B cell (primary cell): ENCODE data around the gene PHRF1. TPM values are rescaled to one million over a fixed set of nuclear protein-coding genes. Genes with fewer than 3 reads are reported as not detected.

ENCODE experiments used
- ATAC-seq: fragments of 200-7000 bp; cut with Tn5 transposase; one replicate; pipeline ENCODE4 v1.10.0; 2021; ENCODE audit warnings: low read depth, mild to moderate bottlenecking, moderate number of reproducible peaks, moderate library complexity
- CTCF ChIA-PET: fragments of 350-600 bp; sonication (Branson Sonifier 250); formaldehyde crosslinking; loops from one replicate; lab custom pipeline; 2021; ENCODE audit warnings: antibody characterized with exemption, inconsistent platforms; lab: Charles Lee
- POLR2A ChIA-PET: fragments of 350-600 bp; sonication (Branson Sonifier 250); formaldehyde crosslinking; loops from one replicate; lab custom pipeline; 2021; ENCODE audit warnings: antibody characterized with exemption; lab: Charles Lee
- DNase-seq: peaks from one replicate; pipeline ENCODE4 v3.0.0; 2013
- H2AFZ ChIP-seq: 2 replicates; pipeline ENCODE4 v1.6.1; 2012; ENCODE audit warnings: mild to moderate bottlenecking, low read depth, low read length; ENCODE audit not compliant: insufficient read depth, poor library complexity, severe bottlenecking
- H3K27ac ChIP-seq, 2 donors: 1 replicate in 1 of 2; 2 replicates in 1 of 2; pipeline ENCODE4 v1.5.1; 2012 to 2013; ENCODE audit warnings: low read length in 2 of 2, mild to moderate bottlenecking in 2 of 2, moderate library complexity in 1 of 2
- H3K27me3 ChIP-seq, 4 experiments: fragments of 200-600 bp in 1 of 4; sonication (generic) in 1 of 4; replicated peaks in 1 of 4; 1 replicate in 2 of 4; 2 replicates in 2 of 4; pipeline versions ENCODE4 v1.6.1 to v1.7.0; 2013 to 2016; ENCODE audit warnings: low read length in 3 of 4, mild to moderate bottlenecking in 2 of 4, mixed read lengths in 1 of 4, moderate library complexity in 1 of 4; ENCODE audit not compliant: insufficient read depth in 4 of 4, control insufficient read depth in 3 of 4; ENCODE audit errors: control extremely low read depth in 1 of 4
- H3K36me3 ChIP-seq, 2 experiments: replicated peaks in 1 of 2; 1 replicate in 1 of 2; 2 replicates in 1 of 2; pipeline versions ENCODE4 v1.6.1 to v1.7.1; 2013; ENCODE audit warnings: low read length in 1 of 2; ENCODE audit not compliant: insufficient read depth in 2 of 2, control insufficient read depth in 1 of 2; ENCODE audit errors: control extremely low read depth in 1 of 2, extremely low read depth in 1 of 2
- H3K4me1 ChIP-seq, 2 donors: fragments of 200-600 bp in 1 of 2; sonication (generic) in 1 of 2; 1 replicate in 1 of 2; 2 replicates in 1 of 2; pipeline versions ENCODE4 v1.5.1 to v1.6.1; 2013 to 2017; ENCODE audit warnings: low read length in 2 of 2; ENCODE audit not compliant: control insufficient read depth in 2 of 2, insufficient read depth in 2 of 2
- H3K4me2 ChIP-seq: replicated peaks from 2 replicates; pipeline ENCODE3; 2012; ENCODE audit warnings: mild to moderate bottlenecking, low read depth, low read length; ENCODE audit not compliant: poor library complexity, severe bottlenecking
- H3K4me3 ChIP-seq, 5 experiments: fragments of 200-600 bp in 1 of 5; sonication (generic) in 1 of 5; 1 replicate in 3 of 5; 2 replicates in 2 of 5; pipeline versions ENCODE4 v1.5.1 to v1.7.0; 2011 to 2016; ENCODE audit warnings: low read length in 4 of 5, mild to moderate bottlenecking in 4 of 5, low read depth in 2 of 5, control low read depth in 1 of 5, moderate library complexity in 1 of 5; ENCODE audit not compliant: insufficient read depth in 1 of 5; ENCODE audit errors: control extremely low read depth in 1 of 5, extremely low read depth in 1 of 5
- H3K79me2 ChIP-seq: fragments of 200-600 bp; sonication (generic); one replicate; pipeline ENCODE4 v1.6.0; 2016; ENCODE audit warnings: low read length; ENCODE audit not compliant: control insufficient read depth, insufficient read depth
- H3K9ac ChIP-seq: fragments of 200-600 bp; sonication (generic); 2 replicates; pipeline ENCODE4 v1.6.1; 2017; ENCODE audit warnings: mild to moderate bottlenecking, low read length, moderate library complexity
- H3K9me3 ChIP-seq, 3 donors: one replicate each; pipeline versions ENCODE4 v1.6.1 to v1.7.1; 2013; ENCODE audit warnings: low read length in 2 of 3; ENCODE audit not compliant: control insufficient read depth in 2 of 3, insufficient read depth in 1 of 3; ENCODE audit errors: control extremely low read depth in 1 of 3
- H4K20me1 ChIP-seq: 2 replicates; pipeline ENCODE4 v1.6.0; 2012; ENCODE audit warnings: mild to moderate bottlenecking, low read length; ENCODE audit not compliant: insufficient read depth, control insufficient read depth, poor library complexity, severe bottlenecking
- H3K27ac Mint-ChIP-seq: one replicate; pipeline ENCODE4 v1.8.0; 2021; ENCODE audit warnings: mixed read lengths
- H3K27me3 Mint-ChIP-seq: one replicate; pipeline ENCODE4 v1.8.0; 2021; ENCODE audit warnings: mixed read lengths
- H3K4me1 Mint-ChIP-seq: one replicate; pipeline ENCODE4 v1.8.0; 2021; ENCODE audit warnings: mixed read lengths
- H3K4me3 Mint-ChIP-seq: one replicate; pipeline ENCODE4 v1.8.0; 2021; ENCODE audit warnings: mixed read lengths
- H3K9me3 Mint-ChIP-seq: one replicate; pipeline ENCODE4 v1.8.0; 2022; ENCODE audit warnings: mixed read lengths; ENCODE audit not compliant: insufficient read depth
- CTCF ChIP-seq: fragments of 200-600 bp; IDR thresholded peaks from one replicate; pipeline ENCODE4 v1.8.0; 2022; ENCODE audit warnings: antibody characterized with exemption, mild to moderate bottlenecking
- EZH2 ChIP-seq: IDR thresholded peaks from 2 replicates; pipeline ENCODE4 v1.6.1; 2012; ENCODE audit warnings: borderline replicate concordance, low read depth, mild to moderate bottlenecking, moderate library complexity, low read length; ENCODE audit not compliant: insufficient read depth, poor library complexity, severe bottlenecking
- WGBS: methylation state at CpG from one replicate; pipeline ENCODE4 v1.1.5; 2013; ENCODE audit warnings: missing lambda C conversion rate; ENCODE audit not compliant: insufficient coverage; 5-methylcytosine and 5-hydroxymethylcytosine counted together
- intact Hi-C: fragments of 100-400 bp; cut with micrococcal nuclease; formaldehyde crosslinking; loops from one replicate; pipeline ENCODE4 v1.10.0; 2022
- polyA plus RNA-seq: library from polyadenylated mRNA; depleted of rRNA; stranded (reverse); fragments of >200 nt; gene quantifications from 2 replicates; pipeline ENCODE4 v1.2.3, GENCODE V29; 2012
- total RNA-seq, 2 donors: library from RNA; stranded (reverse); fragments of 120-200 nt in 1 of 2; gene quantifications; 1 replicate in 1 of 2; 2 replicates in 1 of 2; pipeline versions ENCODE4 v1.2.3 to v1.2.4, GENCODE V29; 2013 to 2022

PHRF1 gene
- total and polyA plus RNA-seq, 2 donors (not counting 1 experiment from before 2014, with no cell fraction given), result 22.3 to 57.9 TPM

GRCh38 chr11:565921-566509 lies 10.3 kb upstream of the PHRF1 start:
- H3K27ac Mint-ChIP-seq, result no peak overlapping the region

More at GRCh38 chr11:565921-566509, 10.3 kb upstream of the PHRF1 start:
- peaks cover 31% of the 10 kb centered on the region for H4K20me1 ChIP-seq
- intact Hi-C loops, result loop anchor here (5.0 kb wide), 1 partner anchor 131 kb away; the partner anchor contains the start of genes DEAF1 and TMEM80
- WGBS, result 85% methylated on average over 11 of the region's 12 CpGs
- no peak overlapping the region for H3K4me2 ChIP-seq
- no peaks in the 10 kb centered on the region for H3K9me3 ChIP-seq
- no peaks in the 10 kb centered on the region for H3K36me3 ChIP-seq
- no peak overlapping the region for H3K9ac ChIP-seq
- no peak for TF ChIP-seq CTCF
- no peak for TF ChIP-seq EZH2
- ChIA-PET POLR2A (interaction anchor here (1.9 kb wide), 1 partner anchor 10 kb away, joined by 7 read pairs; the partner anchor contains the start of gene PHRF1), CTCF (interaction anchor here (0.8 to 3.3 kb wide), 3 partner anchors 12 to 182 kb away, joined by 3 to 11 read pairs (median 3); no protein-coding TSS in a partner anchor)
- peaks cover 18% of the 10 kb centered on the region for H3K79me2 ChIP-seq
- DNase-seq, result no peak
- Mint-ChIP-seq H3K4me1 (peaks cover 14% of the 10 kb centered on the region), H3K9me3 (no peaks in the 10 kb centered on the region), H3K4me3 (no peak overlapping the region), H3K27me3 (no peaks in the 10 kb centered on the region)
- H3K27ac ChIP-seq, result no peak overlapping the region
- no peak overlapping the region for H3K4me3 ChIP-seq
- H2AFZ ChIP-seq, result no peak overlapping the region
- peaks cover 15 to 26% of the 10 kb centered on the region in 2 donors for H3K4me1 ChIP-seq
- H3K27me3 ChIP-seq, result no peaks in the 10 kb centered on the region
- no peak for ATAC-seq
